Liver (tissue), 9 donors: ENCODE measurements around the gene ALDH3B2. TPM values are rescaled to one million over a fixed set of nuclear protein-coding genes. Genes with fewer than 3 reads are reported as not detected.

Source experiments
- DNase-seq: peaks from one replicate; pipeline ENCODE4 v3.0.0-alpha.2; 2017; ENCODE audit warnings: low spot score
- H3K27ac ChIP-seq, 2 donors: one replicate each; pipeline ENCODE4 v1.7.0; 2013; ENCODE audit warnings: inconsistent platforms in 2 of 2, low read length in 2 of 2, control low read depth in 1 of 2, low read depth in 1 of 2, mild to moderate bottlenecking in 1 of 2
- H3K27me3 ChIP-seq, 4 donors: one replicate each; pipeline versions ENCODE4 v1.6.1 to v1.7.0; 2013; ENCODE audit warnings: low read length in 3 of 4, inconsistent platforms in 1 of 4, mild to moderate bottlenecking in 1 of 4, moderate library complexity in 1 of 4; ENCODE audit not compliant: control insufficient read depth in 4 of 4, insufficient read depth in 4 of 4
- H3K36me3 ChIP-seq, 4 donors: one replicate each; pipeline versions ENCODE4 v1.6.1 to v1.7.0; 2013; ENCODE audit warnings: low read length in 3 of 4, mild to moderate bottlenecking in 3 of 4, low read depth in 1 of 4, moderate library complexity in 1 of 4; ENCODE audit not compliant: control insufficient read depth in 4 of 4, insufficient read depth in 3 of 4
- H3K4me1 ChIP-seq, 4 donors: one replicate each; pipeline versions ENCODE4 v1.6.1 to v1.7.0; 2013; ENCODE audit warnings: low read length in 3 of 4, mild to moderate bottlenecking in 3 of 4, moderate library complexity in 1 of 4; ENCODE audit not compliant: control insufficient read depth in 4 of 4, insufficient read depth in 4 of 4
- H3K4me3 ChIP-seq, 3 donors: one replicate each; pipeline versions ENCODE4 v1.6.1 to v1.7.0; 2013; ENCODE audit warnings: low read length in 3 of 3, control low read depth in 1 of 3, low read depth in 1 of 3, mild to moderate bottlenecking in 1 of 3
- H3K9ac ChIP-seq, 2 donors: one replicate each; pipeline ENCODE4 v1.7.0; 2013; ENCODE audit warnings: low read length in 2 of 2, mild to moderate bottlenecking in 2 of 2, moderate library complexity in 2 of 2, control low read depth in 1 of 2, low read depth in 1 of 2
- H3K9me3 ChIP-seq, 4 donors: one replicate each; pipeline versions ENCODE4 v1.6.1 to v1.7.0; 2013; ENCODE audit warnings: low read length in 3 of 4; ENCODE audit not compliant: control insufficient read depth in 4 of 4
- ATF3 ChIP-seq: IDR thresholded peaks from 2 replicates; pipeline ENCODE4 v1.6.1; 2016; ENCODE audit warnings: antibody characterized with exemption
- CTCF ChIP-seq: fragments of 150-350 bp; IDR thresholded peaks from 2 replicates; pipeline ENCODE4 v1.5.1; 2017; ENCODE audit warnings: improper control_type of control experiment, low read depth, low read length; ENCODE audit not compliant: missing input control
- EGR1 ChIP-seq, 2 donors: IDR thresholded peaks; 2 replicates each; pipeline ENCODE4 v1.6.1; 2016 to 2018; ENCODE audit warnings: antibody characterized with exemption in 2 of 2, low read depth in 2 of 2
- FOXA1 ChIP-seq: IDR thresholded peaks from 2 replicates; pipeline ENCODE4 v1.6.1; 2016; ENCODE audit warnings: antibody characterized with exemption
- FOXA2 ChIP-seq: IDR thresholded peaks from 2 replicates; pipeline ENCODE4 v1.6.1; 2016; ENCODE audit warnings: antibody characterized with exemption
- GABPA ChIP-seq, 2 donors: IDR thresholded peaks in 1 of 2; conservative IDR thresholded peaks in 1 of 2; 2 replicates each; pipeline ENCODE4 v1.6.1; 2016; ENCODE audit warnings: antibody characterized with exemption in 2 of 2, mild to moderate bottlenecking in 1 of 2, moderate library complexity in 1 of 2
- HNF4A ChIP-seq, 2 donors: conservative IDR thresholded peaks; 2 replicates each; pipeline ENCODE4 v1.6.1; 2016; ENCODE audit warnings: antibody characterized with exemption in 2 of 2, mild to moderate bottlenecking in 2 of 2
- HNF4G ChIP-seq: IDR thresholded peaks from 2 replicates; pipeline ENCODE4 v1.6.1; 2016; ENCODE audit warnings: antibody characterized with exemption
- JUND ChIP-seq, 2 donors: IDR thresholded peaks; 2 replicates each; pipeline ENCODE4 v1.6.1; 2016; ENCODE audit warnings: antibody characterized with exemption in 2 of 2
- MAX ChIP-seq: IDR thresholded peaks from 2 replicates; pipeline ENCODE4 v1.6.1; 2016; ENCODE audit warnings: antibody characterized with exemption
- NR2F2 ChIP-seq: IDR thresholded peaks from 2 replicates; pipeline ENCODE4 v1.6.1; 2016; ENCODE audit warnings: antibody characterized with exemption
- RAD21 ChIP-seq, 2 donors: IDR thresholded peaks; 2 replicates each; pipeline ENCODE4 v1.6.1; 2016; ENCODE audit warnings: antibody characterized with exemption in 2 of 2, mild to moderate bottlenecking in 2 of 2
- RXRA ChIP-seq, 2 donors: IDR thresholded peaks; 2 replicates each; pipeline ENCODE4 v1.6.1; 2017 to 2018; ENCODE audit warnings: antibody characterized with exemption in 2 of 2, mild to moderate bottlenecking in 1 of 2
- SP1 ChIP-seq: IDR thresholded peaks from 2 replicates; pipeline ENCODE4 v1.6.1; 2018; ENCODE audit warnings: antibody characterized with exemption, mild to moderate bottlenecking
- TAF1 ChIP-seq: conservative IDR thresholded peaks from 2 replicates; pipeline ENCODE4 v1.6.1; 2016; ENCODE audit warnings: antibody characterized with exemption, mild to moderate bottlenecking
- YY1 ChIP-seq: IDR thresholded peaks from 2 replicates; pipeline ENCODE4 v1.6.1; 2016; ENCODE audit warnings: antibody characterized with exemption, mild to moderate bottlenecking
- ZBTB33 ChIP-seq: IDR thresholded peaks from 2 replicates; pipeline ENCODE4 v1.6.1; 2016; ENCODE audit warnings: antibody characterized with exemption
- WGBS: extraction: QIAGEN DNeasy Blood & Tissue Kit; methylation state at CpG from one replicate; pipeline ENCODE4 v1.1.7; 2013; 5-methylcytosine and 5-hydroxymethylcytosine counted together
- polyA plus RNA-seq, 2 donors: library from polyadenylated mRNA; stranded (reverse) in 1 of 2; unstranded in 1 of 2; fragments of 200-250 nt in 1 of 2; fragments of >200 nt in 1 of 2; fragmentation: Nextera tagmentation in 1 of 2; extraction: Ambion mirVana in 1 of 2; gene quantifications; one replicate each; pipeline versions ENCODE4 v1.2.1 to v1.2.3, GENCODE V29; 2013 to 2015
- total RNA-seq, 2 donors: library from RNA; depleted of rRNA; stranded (reverse); fragments of >200 nt; gene quantifications; one replicate each; pipeline ENCODE4 v1.2.3, GENCODE V29; 2014
- TF ChIP-seq, protein P1 (sequence below): IDR thresholded peaks from 2 replicates; pipeline ENCODE4 v1.6.1; 2016; ENCODE audit warnings: antibody characterized with exemption, mild to moderate bottlenecking
- donor health status: healthy.
- donor health status: healthy.
- donor health status: healthy.
- donor health status: healthy.
- donor health status: healthy.

The ALDH3B2 gene
- total and polyA plus RNA-seq, 4 donors: not detected

- no peak overlapping the region for H3K4me3 ChIP-seq
- H3K36me3 ChIP-seq: no peaks in the 10 kb centered on the region
- TF ChIP-seq FOXA1 (no peak), ZBTB33 (no peak), YY1 (no peak), FOXA2 (no peak), GABPA (IDR thresholded peaks at IDR 0.05 in 1 of 2, conservative IDR thresholded peaks at IDR 0.05 in 1 of 2) (no peak), CTCF (no peak), ATF3 (no peak), SP1 (no peak), RAD21 (IDR thresholded peaks at IDR 0.05) (no peak), HNF4G (no peak), EGR1 (IDR thresholded peaks at IDR 0.05; ENCODE audit: low read depth in 2 of 2) (no peak), HNF4A (conservative IDR thresholded peaks at IDR 0.05) (no peak), NR2F2 (no peak), MAX (no peak), JUND (IDR thresholded peaks at IDR 0.05) (no peak), TAF1 (no peak), RXRA (IDR thresholded peaks at IDR 0.05) (no peak)
- TF ChIP-seq, protein P1, sequence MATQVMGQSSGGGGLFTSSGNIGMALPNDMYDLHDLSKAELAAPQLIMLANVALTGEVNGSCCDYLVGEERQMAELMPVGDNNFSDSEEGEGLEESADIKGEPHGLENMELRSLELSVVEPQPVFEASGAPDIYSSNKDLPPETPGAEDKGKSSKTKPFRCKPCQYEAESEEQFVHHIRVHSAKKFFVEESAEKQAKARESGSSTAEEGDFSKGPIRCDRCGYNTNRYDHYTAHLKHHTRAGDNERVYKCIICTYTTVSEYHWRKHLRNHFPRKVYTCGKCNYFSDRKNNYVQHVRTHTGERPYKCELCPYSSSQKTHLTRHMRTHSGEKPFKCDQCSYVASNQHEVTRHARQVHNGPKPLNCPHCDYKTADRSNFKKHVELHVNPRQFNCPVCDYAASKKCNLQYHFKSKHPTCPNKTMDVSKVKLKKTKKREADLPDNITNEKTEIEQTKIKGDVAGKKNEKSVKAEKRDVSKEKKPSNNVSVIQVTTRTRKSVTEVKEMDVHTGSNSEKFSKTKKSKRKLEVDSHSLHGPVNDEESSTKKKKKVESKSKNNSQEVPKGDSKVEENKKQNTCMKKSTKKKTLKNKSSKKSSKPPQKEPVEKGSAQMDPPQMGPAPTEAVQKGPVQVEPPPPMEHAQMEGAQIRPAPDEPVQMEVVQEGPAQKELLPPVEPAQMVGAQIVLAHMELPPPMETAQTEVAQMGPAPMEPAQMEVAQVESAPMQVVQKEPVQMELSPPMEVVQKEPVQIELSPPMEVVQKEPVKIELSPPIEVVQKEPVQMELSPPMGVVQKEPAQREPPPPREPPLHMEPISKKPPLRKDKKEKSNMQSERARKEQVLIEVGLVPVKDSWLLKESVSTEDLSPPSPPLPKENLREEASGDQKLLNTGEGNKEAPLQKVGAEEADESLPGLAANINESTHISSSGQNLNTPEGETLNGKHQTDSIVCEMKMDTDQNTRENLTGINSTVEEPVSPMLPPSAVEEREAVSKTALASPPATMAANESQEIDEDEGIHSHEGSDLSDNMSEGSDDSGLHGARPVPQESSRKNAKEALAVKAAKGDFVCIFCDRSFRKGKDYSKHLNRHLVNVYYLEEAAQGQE: no peak
- H3K4me1 ChIP-seq: no peaks in the 10 kb centered on the region
- peaks cover 0 to 1% (median 0%) of the 10 kb centered on the region in 4 donors for H3K9me3 ChIP-seq
- no peak overlapping the region for H3K9ac ChIP-seq
- no peaks in the 10 kb centered on the region for H3K27me3 ChIP-seq
- no peak overlapping the region for H3K27ac ChIP-seq
- 81% methylated on average over 11 of the region's 11 CpGs for WGBS
- DNase-seq: no peak
Observed at GRCh38 chr11:67700548-67701262, 26.3 kb upstream of the ALDH3B2 start.
